HuH-7.5 (cell line): Measurements from ENCODE around the gene CNTN4.
"Not testable (repeated sequence)": the region's sequence is repeated elsewhere in the genome, so short reads cannot be mapped to it uniquely, and the experiment has no call there.

Source experiments
- DNase-seq: peaks from one replicate; pipeline ENCODE4 v3.0.0; 2011; ENCODE audit warnings: low spot score

The CNTN4 gene

GRCh38 chr3:2802429-2802828 lies 703.8 kb downstream of the CNTN4 start:
- DNase-seq, result no peak

GRCh38 chr3:2807514-2807913 lies 708.8 kb downstream of the CNTN4 start:
- DNase-seq, result no peak

- peak; percentile 12 for DNase-seq
These were observed 712.1 kb downstream of the CNTN4 start for GRCh38 chr3:2810723-2811122.

GRCh38 chr3:2819571-2819970 lies 720.9 kb downstream of the CNTN4 start:
- DNase-seq, result no peak

GRCh38 chr3:2820982-2821381 lies 722.3 kb downstream of the CNTN4 start:
- DNase-seq, result not testable (repeated sequence)

GRCh38 chr3:2822611-2823010 lies 723.9 kb downstream of the CNTN4 start:
- no peak for DNase-seq

- DNase-seq, result no peak
These were observed 724.4 kb downstream of the CNTN4 start for GRCh38 chr3:2823031-2823430.

- no peak for DNase-seq
These were observed 725.0 kb downstream of the CNTN4 start for GRCh38 chr3:2823437-2824211.

- DNase-seq, result no peak
These were observed 727.4 kb downstream of the CNTN4 start for GRCh38 chr3:2826036-2826435.

GRCh38 chr3:2826453-2826852 lies 727.8 kb downstream of the CNTN4 start:
- no peak for DNase-seq

GRCh38 chr3:2837239-2837638 lies 738.6 kb downstream of the CNTN4 start:
- DNase-seq, result no peak

- DNase-seq, result no peak
These were observed 739.2 kb downstream of the CNTN4 start for GRCh38 chr3:2837910-2838309.

GRCh38 chr3:2838546-2839157 lies 740.0 kb downstream of the CNTN4 start:
- no peak for DNase-seq

- DNase-seq, result no peak
These were observed 741.2 kb downstream of the CNTN4 start for GRCh38 chr3:2839876-2840275.

- DNase-seq, result no peak
These were observed 748.6 kb downstream of the CNTN4 start for GRCh38 chr3:2847062-2847841.

- DNase-seq, result no peak
These were observed 750.4 kb downstream of the CNTN4 start for GRCh38 chr3:2849092-2849491.

GRCh38 chr3:2850701-2851100 lies 752.0 kb downstream of the CNTN4 start:
- no peak for DNase-seq

- DNase-seq, result peak; percentile 44
These were observed 752.7 kb downstream of the CNTN4 start for GRCh38 chr3:2851361-2851760.

- no peak for DNase-seq
These were observed 753.2 kb downstream of the CNTN4 start for GRCh38 chr3:2851835-2852234.

- DNase-seq, result no peak
These were observed 755.0 kb downstream of the CNTN4 start for GRCh38 chr3:2853651-2854050.

- no peak for DNase-seq
These were observed 757.8 kb downstream of the CNTN4 start for GRCh38 chr3:2856138-2857133.

GRCh38 chr3:2860626-2861025 lies 762.0 kb downstream of the CNTN4 start:
- DNase-seq, result no peak
